ENCODE data around the gene HCK.

DNA sequence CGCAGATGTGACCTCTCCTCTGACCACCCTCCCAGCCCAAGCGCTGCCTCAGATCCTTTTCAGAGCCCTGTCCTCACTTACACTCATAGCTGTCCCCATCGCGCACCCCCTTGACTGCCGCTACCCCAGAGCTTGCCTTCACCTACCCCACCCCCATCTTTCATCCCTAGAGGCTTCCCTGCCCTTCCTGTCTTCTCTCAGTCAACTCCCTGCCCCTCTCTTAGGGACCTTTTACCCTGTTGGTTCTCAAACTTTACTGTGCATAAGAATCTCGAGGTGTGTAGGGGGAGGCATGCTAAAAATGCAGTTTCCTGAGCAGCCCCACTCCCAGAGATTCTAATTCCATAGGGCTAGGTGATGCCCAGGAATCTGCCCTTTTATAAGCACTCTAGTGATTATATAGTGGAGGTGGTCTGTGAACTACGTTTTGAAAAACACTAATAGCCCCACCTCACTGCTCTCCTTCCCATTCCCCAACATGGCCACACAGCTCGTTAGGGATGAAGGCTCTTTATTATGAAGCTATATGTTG lies 58.2 kb downstream of the HCK start:
- TF ChIP-seq, protein P1, sequence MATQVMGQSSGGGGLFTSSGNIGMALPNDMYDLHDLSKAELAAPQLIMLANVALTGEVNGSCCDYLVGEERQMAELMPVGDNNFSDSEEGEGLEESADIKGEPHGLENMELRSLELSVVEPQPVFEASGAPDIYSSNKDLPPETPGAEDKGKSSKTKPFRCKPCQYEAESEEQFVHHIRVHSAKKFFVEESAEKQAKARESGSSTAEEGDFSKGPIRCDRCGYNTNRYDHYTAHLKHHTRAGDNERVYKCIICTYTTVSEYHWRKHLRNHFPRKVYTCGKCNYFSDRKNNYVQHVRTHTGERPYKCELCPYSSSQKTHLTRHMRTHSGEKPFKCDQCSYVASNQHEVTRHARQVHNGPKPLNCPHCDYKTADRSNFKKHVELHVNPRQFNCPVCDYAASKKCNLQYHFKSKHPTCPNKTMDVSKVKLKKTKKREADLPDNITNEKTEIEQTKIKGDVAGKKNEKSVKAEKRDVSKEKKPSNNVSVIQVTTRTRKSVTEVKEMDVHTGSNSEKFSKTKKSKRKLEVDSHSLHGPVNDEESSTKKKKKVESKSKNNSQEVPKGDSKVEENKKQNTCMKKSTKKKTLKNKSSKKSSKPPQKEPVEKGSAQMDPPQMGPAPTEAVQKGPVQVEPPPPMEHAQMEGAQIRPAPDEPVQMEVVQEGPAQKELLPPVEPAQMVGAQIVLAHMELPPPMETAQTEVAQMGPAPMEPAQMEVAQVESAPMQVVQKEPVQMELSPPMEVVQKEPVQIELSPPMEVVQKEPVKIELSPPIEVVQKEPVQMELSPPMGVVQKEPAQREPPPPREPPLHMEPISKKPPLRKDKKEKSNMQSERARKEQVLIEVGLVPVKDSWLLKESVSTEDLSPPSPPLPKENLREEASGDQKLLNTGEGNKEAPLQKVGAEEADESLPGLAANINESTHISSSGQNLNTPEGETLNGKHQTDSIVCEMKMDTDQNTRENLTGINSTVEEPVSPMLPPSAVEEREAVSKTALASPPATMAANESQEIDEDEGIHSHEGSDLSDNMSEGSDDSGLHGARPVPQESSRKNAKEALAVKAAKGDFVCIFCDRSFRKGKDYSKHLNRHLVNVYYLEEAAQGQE (IDR thresholded peaks at IDR 0.05; ENCODE audit: borderline replicate concordance) = no peak
- TF ChIP-seq, protein P1 (CRISPR knock-in tag; IDR thresholded peaks at IDR 0.05; ENCODE audit: low read depth) = no peak
- TF ChIP-seq CBX5 (IDR thresholded peaks at IDR 0.05; ENCODE audit: borderline replicate concordance, low read depth) (no peak), TBL1XR1 (IDR thresholded peaks at IDR 0.05; ENCODE audit: low read length in 2 of 2) (no peak), RNF2 (IDR thresholded peaks at IDR 0.05) (no peak), BMI1 (IDR thresholded peaks at IDR 0.05; ENCODE audit: low read length) (no peak), RFX1 (IDR thresholded peaks at IDR 0.05) (no peak)
- TF ChIP-seq, protein P2, sequence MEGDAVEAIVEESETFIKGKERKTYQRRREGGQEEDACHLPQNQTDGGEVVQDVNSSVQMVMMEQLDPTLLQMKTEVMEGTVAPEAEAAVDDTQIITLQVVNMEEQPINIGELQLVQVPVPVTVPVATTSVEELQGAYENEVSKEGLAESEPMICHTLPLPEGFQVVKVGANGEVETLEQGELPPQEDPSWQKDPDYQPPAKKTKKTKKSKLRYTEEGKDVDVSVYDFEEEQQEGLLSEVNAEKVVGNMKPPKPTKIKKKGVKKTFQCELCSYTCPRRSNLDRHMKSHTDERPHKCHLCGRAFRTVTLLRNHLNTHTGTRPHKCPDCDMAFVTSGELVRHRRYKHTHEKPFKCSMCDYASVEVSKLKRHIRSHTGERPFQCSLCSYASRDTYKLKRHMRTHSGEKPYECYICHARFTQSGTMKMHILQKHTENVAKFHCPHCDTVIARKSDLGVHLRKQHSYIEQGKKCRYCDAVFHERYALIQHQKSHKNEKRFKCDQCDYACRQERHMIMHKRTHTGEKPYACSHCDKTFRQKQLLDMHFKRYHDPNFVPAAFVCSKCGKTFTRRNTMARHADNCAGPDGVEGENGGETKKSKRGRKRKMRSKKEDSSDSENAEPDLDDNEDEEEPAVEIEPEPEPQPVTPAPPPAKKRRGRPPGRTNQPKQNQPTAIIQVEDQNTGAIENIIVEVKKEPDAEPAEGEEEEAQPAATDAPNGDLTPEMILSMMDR (IDR thresholded peaks at IDR 0.05 in 2 of 3, conservative IDR thresholded peaks at IDR 0.05 in 1 of 3; ENCODE audit: insufficient read depth in 2 of 3, low read depth in 1 of 3, low read length in 3 of 3) = no peak

All from K562 (cell line).